Hepatocyte (in vitro differentiated cells): ENCODE results near the gene IL17RD.

Experiments used
- EZH2 ChIP-seq: fragments of 200-600 bp; sonication (generic); IDR thresholded peaks from 2 replicates; pipeline ENCODE4 v1.6.1; 2016; ENCODE audit warnings: antibody characterized with exemption, mild to moderate bottlenecking, borderline replicate concordance
- EZH2phosphoT487 ChIP-seq: fragments of 200-600 bp; sonication (generic); IDR thresholded peaks from one replicate; pipeline ENCODE4 v1.6.1; 2018; ENCODE audit warnings: antibody characterized with exemption, mild to moderate bottlenecking, low read depth, moderate library complexity; ENCODE audit not compliant: unreplicated experiment, severe bottlenecking

- TF ChIP-seq EZH2 (no peak), EZH2phosphoT487 (no peak)
Observed at GRCh38 chr3:57170946-57171345, 5.8 kb upstream of the IL17RD start.
